Lower lobe of right lung (tissue), 2 donors: ENCODE data around the gene ASPSCR1. TPM values are rescaled to one million over a fixed set of nuclear protein-coding genes. Genes with fewer than 3 reads are reported as not detected.

ENCODE experiments used
- ATAC-seq, 2 donors: fragments of 200-7000 bp; cut with Tn5 transposase; one replicate each; pipeline ENCODE4 v1.9.1; 2020 to 2022; ENCODE audit warnings: mild to moderate bottlenecking in 2 of 2, moderate library complexity in 2 of 2
- DNase-seq: peaks from one replicate; pipeline ENCODE4 v3.0.0-alpha.2; 2020
- H3K27ac ChIP-seq: fragments of 200-600 bp; one replicate; pipeline ENCODE4 v1.8.0; 2022
- H3K27me3 ChIP-seq: fragments of 200-600 bp; one replicate; pipeline ENCODE4 v1.8.0; 2022; ENCODE audit warnings: low read depth
- H3K36me3 ChIP-seq: fragments of 200-600 bp; one replicate; pipeline ENCODE4 v1.8.0; 2022; ENCODE audit warnings: mild to moderate bottlenecking
- H3K4me1 ChIP-seq: fragments of 200-600 bp; one replicate; pipeline ENCODE4 v1.8.0; 2022
- H3K4me3 ChIP-seq: fragments of 200-600 bp; one replicate; pipeline ENCODE4 v1.8.0; 2022; ENCODE audit warnings: mild to moderate bottlenecking
- H3K9me3 ChIP-seq: fragments of 200-600 bp; one replicate; pipeline ENCODE4 v1.8.0; 2022
- CTCF ChIP-seq: fragments of 200-600 bp; IDR thresholded peaks from one replicate; pipeline ENCODE4 v1.8.0; 2022; ENCODE audit warnings: antibody characterized with exemption, mild to moderate bottlenecking
- intact Hi-C: fragments of 100-400 bp; cut with DNase I; formaldehyde crosslinking; loops from one replicate; pipeline ENCODE4 v1.11.0; 2022
- total RNA-seq: library from RNA; stranded (reverse); fragmentation: NEBNext Ultra II Directional; extraction: Animal tissue kit (Norgen Biotek cat#: 25700); gene quantifications from one replicate; pipeline ENCODE4 v1.2.1, GENCODE V29; 2021
- donor health status: DM: no; HTN: yes; CAD: no; lungs with severe emphysema.

Gene ASPSCR1
- total RNA-seq, 1 donor from 2014 or later, result 45.3 TPM

DNA sequence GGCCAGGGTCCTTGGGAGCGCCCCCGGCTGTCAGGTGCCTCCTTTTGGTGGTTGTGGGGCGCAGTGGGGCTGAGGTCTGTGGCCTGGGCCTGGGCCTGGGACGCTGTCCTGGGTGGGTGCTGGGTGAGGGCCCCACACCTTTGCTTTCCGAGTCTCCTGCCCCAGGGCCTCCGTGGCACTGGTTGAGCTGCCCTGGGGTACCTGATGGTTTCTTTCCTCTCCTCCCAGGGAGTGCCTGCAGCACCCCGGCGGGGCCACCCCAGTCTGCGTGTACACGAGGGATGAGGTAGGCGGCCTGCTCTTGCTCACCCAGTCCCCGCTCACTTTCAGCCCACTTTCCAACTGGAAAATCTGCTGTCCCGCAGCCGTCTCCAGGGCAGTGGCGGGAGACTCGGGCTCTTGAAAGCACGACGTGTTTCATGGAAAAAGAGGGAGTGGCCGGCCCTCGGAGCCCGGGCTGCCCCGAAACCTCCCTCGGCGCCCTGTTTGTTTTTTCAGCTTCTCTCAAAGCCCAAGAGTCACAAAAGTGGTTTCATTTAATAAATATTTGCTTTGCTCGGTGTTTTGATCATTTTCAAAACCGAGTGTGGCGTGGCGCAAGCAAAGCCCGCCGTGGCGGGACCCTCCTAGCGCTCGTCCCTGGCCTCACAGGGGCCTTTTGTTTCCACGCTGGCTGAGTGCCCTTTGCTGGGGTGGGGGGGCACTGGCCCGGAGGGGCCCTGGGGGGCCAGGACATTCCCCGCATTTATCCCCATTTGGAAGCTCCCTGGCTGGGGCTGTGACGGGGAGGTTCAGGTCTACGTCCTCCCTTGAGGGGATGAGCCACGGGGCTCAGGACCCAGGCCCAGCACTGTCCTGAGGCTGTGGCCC lies 17.4 kb downstream of the ASPSCR1 start:
- H3K27me3 ChIP-seq, result no peaks in the 10 kb centered on the region
- H3K36me3 ChIP-seq, result peaks cover 7% of the 10 kb centered on the region
- H3K27ac ChIP-seq, result peak overlapping the region; percentile 58
- no peaks in the 10 kb centered on the region for H3K9me3 ChIP-seq
- no peak overlapping the region for H3K4me3 ChIP-seq
- intact Hi-C loops, result no loop called here
- TF ChIP-seq CTCF, result no peak
- DNase-seq, result no peak
- ATAC-seq, result peak; percentile 2 to 46
- peaks cover 45% of the 10 kb centered on the region for H3K4me1 ChIP-seq

DNA sequence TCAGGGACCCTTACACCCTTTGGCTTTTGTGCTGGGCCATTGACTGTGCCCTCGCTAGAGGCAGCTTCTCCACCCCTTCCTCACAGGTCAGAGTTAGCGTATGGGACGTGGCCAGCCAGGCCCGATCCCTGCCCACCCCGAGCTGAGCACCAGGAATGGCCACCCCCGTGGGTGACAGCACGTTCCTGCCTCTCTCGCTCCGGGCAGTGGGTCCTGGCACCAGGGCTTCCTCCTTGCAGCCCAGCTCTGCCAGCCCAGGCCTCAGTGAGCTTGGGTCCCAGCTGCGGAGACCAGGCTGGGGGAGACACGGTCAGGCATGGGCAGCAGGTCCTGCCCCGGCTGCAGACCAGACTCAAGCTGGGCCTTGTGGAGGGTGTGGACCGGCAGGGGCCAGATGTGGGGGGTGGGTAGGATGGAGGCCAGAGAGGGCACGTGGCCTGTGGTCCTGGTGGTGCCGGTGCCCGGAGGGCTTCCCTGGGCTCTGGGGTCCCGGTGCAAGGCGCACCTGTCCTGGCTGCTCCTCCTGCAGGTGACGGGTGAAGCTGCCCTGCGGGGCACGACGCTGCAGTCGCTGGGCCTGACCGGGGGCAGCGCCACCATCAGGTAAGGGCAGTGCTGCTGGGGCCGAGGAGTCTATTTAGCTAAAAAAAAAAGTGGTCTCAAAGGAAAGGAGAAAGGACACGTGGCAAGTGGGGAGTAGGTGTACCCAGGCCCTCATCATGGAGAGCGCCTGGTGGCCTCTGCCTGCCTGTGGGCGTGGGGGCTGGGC lies 18.2 kb downstream of the ASPSCR1 start:
- peaks cover 45% of the 10 kb centered on the region for H3K4me1 ChIP-seq
- no peak overlapping the region for H3K4me3 ChIP-seq
- no peak for TF ChIP-seq CTCF
- peaks cover 7% of the 10 kb centered on the region for H3K36me3 ChIP-seq
- ATAC-seq, result no peak
- H3K9me3 ChIP-seq, result no peaks in the 10 kb centered on the region
- no peak for DNase-seq
- peak overlapping the region; percentile 58 for H3K27ac ChIP-seq
- intact Hi-C loops, result no loop called here
- H3K27me3 ChIP-seq, result no peaks in the 10 kb centered on the region

GRCh38 chr17:81996232-81996756 lies 18.9 kb downstream of the ASPSCR1 start:
- H3K27ac ChIP-seq, result no peak overlapping the region
- H3K4me1 ChIP-seq, result peaks cover 39% of the 10 kb centered on the region
- peaks cover 7% of the 10 kb centered on the region for H3K36me3 ChIP-seq
- H3K4me3 ChIP-seq, result no peak overlapping the region
- ATAC-seq, result no peak
- no peaks in the 10 kb centered on the region for H3K9me3 ChIP-seq
- no peak for DNase-seq
- intact Hi-C loops, result no loop called here
- H3K27me3 ChIP-seq, result no peaks in the 10 kb centered on the region
- TF ChIP-seq CTCF, result no peak

DNA sequence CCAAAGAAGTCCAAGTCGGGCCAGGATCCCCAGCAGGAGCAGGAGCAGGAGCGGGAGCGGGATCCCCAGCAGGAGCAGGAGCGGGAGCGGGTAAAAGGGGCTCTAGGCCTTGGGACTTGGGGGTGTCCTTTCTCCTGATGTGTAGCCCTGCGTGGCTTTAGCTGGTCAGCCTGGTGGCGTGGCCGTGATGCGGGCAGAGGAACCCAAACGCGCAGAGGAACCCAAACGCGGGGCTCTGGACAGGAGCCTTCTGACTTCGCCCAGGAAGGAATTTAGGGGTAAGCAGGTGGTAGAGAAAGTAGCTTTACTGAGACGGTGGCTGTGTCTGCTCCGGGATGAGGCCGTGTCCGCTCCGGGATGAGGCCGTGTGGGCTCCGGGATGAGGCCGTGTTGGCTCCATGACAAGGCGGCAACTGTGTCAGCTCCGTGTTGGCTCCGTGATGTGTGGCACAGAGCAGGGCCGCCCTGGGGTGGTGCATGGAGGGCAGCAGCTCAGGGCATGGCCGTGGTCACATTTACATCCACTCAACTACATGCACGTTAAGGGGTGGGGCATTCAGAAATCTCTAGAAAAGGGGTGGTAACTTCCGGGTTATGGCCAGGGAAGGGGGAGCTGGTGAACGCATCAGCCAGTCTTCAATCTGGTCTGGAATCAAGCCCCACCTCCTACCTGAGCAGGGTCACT lies 19.5 kb downstream of the ASPSCR1 start:
- Histone ChIP-seq H3K27me3 (no peaks in the 10 kb centered on the region), H3K9me3 (no peaks in the 10 kb centered on the region), H3K27ac (no peak overlapping the region), H3K4me1 (peaks cover 35% of the 10 kb centered on the region), H3K36me3 (peaks cover 7% of the 10 kb centered on the region), H3K4me3 (no peak overlapping the region)
- DNase-seq (no peak), ATAC-seq (no peak)
- intact Hi-C loops, result no loop called here
- no peak for TF ChIP-seq CTCF

- intact Hi-C loops, result no loop called here
- no peak for ATAC-seq
- peaks cover 27% of the 10 kb centered on the region for H3K4me1 ChIP-seq
Measured at GRCh38 chr17:81998212-81998611, 20.8 kb downstream of the ASPSCR1 start.

More at GRCh38 chr17:81998212-81998611, 20.8 kb downstream of the ASPSCR1 start:
- Histone ChIP-seq H3K9me3 (no peaks in the 10 kb centered on the region), H3K27ac (no peak overlapping the region), H3K27me3 (no peaks in the 10 kb centered on the region), H3K4me3 (no peak overlapping the region), H3K36me3 (peaks cover 7% of the 10 kb centered on the region)
- no peak for TF ChIP-seq CTCF
- DNase-seq, result no peak
